H9 (cell line): ENCODE data around the gene HSPA6. TPM values are rescaled to one million over a fixed set of nuclear protein-coding genes. Genes with fewer than 3 reads are reported as not detected.

Experiments
- DNase-seq: peaks from one replicate; pipeline ENCODE4 v3.0.0-alpha.2; 2017
- H2AFZ ChIP-seq: one replicate; pipeline ENCODE4 v1.6.1; 2013; ENCODE audit warnings: mild to moderate bottlenecking, low read length, control low read depth, moderate library complexity
- H2AK5ac ChIP-seq: 2 replicates; pipeline ENCODE4 v1.6.1; 2013; ENCODE audit warnings: low read length, control low read depth, mixed read lengths; ENCODE audit not compliant: insufficient read length
- H2BK120ac ChIP-seq: one replicate; pipeline ENCODE4 v1.6.1; 2013; ENCODE audit warnings: low read depth, mild to moderate bottlenecking, low read length, control low read depth, inconsistent platforms; ENCODE audit not compliant: poor library complexity, severe bottlenecking
- H2BK12ac ChIP-seq: 2 replicates; pipeline ENCODE4 v1.6.1; 2013; ENCODE audit warnings: low read length, control low read depth, mixed read lengths, low read depth; ENCODE audit not compliant: insufficient read length
- H2BK15ac ChIP-seq: 2 replicates; pipeline ENCODE4 v1.6.1; 2013; ENCODE audit warnings: low read depth, low read length, control low read depth
- H2BK20ac ChIP-seq: one replicate; pipeline ENCODE4 v1.6.1; 2013; ENCODE audit warnings: low read depth, mild to moderate bottlenecking, low read length, control low read depth, inconsistent platforms; ENCODE audit not compliant: poor library complexity, severe bottlenecking
- H2BK5ac ChIP-seq: 2 replicates; pipeline ENCODE4 v1.6.1; 2013; ENCODE audit warnings: low read length, control low read depth, mixed read lengths; ENCODE audit not compliant: insufficient read length
- H3K14ac ChIP-seq: 2 replicates; pipeline ENCODE4 v1.6.1; 2013; ENCODE audit warnings: low read length, control low read depth; ENCODE audit not compliant: insufficient read depth
- H3K18ac ChIP-seq: 2 replicates; pipeline ENCODE4 v1.6.1; 2013; ENCODE audit warnings: low read depth, mild to moderate bottlenecking, mixed read lengths, low read length, control low read depth; ENCODE audit not compliant: insufficient read length
- H3K23ac ChIP-seq: 2 replicates; pipeline ENCODE4 v1.6.1; 2013; ENCODE audit warnings: low read length, control low read depth, mixed read lengths, low read depth; ENCODE audit not compliant: insufficient read length
- H3K23me2 ChIP-seq: 2 replicates; pipeline ENCODE4 v1.6.1; 2013; ENCODE audit warnings: low read depth, mild to moderate bottlenecking, mixed read lengths, low read length, control low read depth; ENCODE audit not compliant: insufficient read length, poor library complexity, severe bottlenecking
- H3K27ac ChIP-seq: 2 replicates; pipeline ENCODE4 v1.5.1; 2013; ENCODE audit warnings: low read length, control low read depth, mixed read lengths, low read depth; ENCODE audit not compliant: insufficient read length
- H3K27me3 ChIP-seq: 2 replicates; pipeline ENCODE4 v1.6.1; 2013; ENCODE audit warnings: low read length, control low read depth, inconsistent platforms; ENCODE audit not compliant: insufficient read depth
- H3K4ac ChIP-seq: 2 replicates; pipeline ENCODE4 v1.6.1; 2013; ENCODE audit warnings: low read depth, mild to moderate bottlenecking, control low read depth, inconsistent platforms, low read length, moderate library complexity
- H3K4me1 ChIP-seq: 2 replicates; pipeline ENCODE4 v1.6.1; 2013; ENCODE audit warnings: low read length, control low read depth, inconsistent platforms; ENCODE audit not compliant: insufficient read depth
- H3K4me2 ChIP-seq: 2 replicates; pipeline ENCODE4 v1.6.1; 2013; ENCODE audit warnings: low read length, control low read depth, mixed read lengths; ENCODE audit not compliant: insufficient read length, insufficient read depth
- H3K56ac ChIP-seq: 2 replicates; pipeline ENCODE4 v1.6.1; 2013; ENCODE audit warnings: low read depth, mild to moderate bottlenecking, mixed read lengths, low read length, control low read depth; ENCODE audit not compliant: insufficient read length
- H3K79me1 ChIP-seq: 2 replicates; pipeline ENCODE4 v1.6.1; 2013; ENCODE audit warnings: low read depth, mild to moderate bottlenecking, moderate library complexity, low read length, control low read depth, inconsistent platforms; ENCODE audit not compliant: insufficient read depth, poor library complexity, severe bottlenecking
- H3K79me2 ChIP-seq: 2 replicates; pipeline ENCODE4 v1.6.1; 2013; ENCODE audit warnings: low read length, control low read depth, inconsistent platforms; ENCODE audit not compliant: insufficient read depth
- H3K9ac ChIP-seq: 2 replicates; pipeline ENCODE4 v1.6.1; 2013; ENCODE audit warnings: low read length, control low read depth, mixed read lengths; ENCODE audit not compliant: insufficient read length; ENCODE audit errors: extremely low read depth
- H3K9me3 ChIP-seq: one replicate; pipeline ENCODE4 v1.6.1; 2013; ENCODE audit warnings: low read depth, low read length, inconsistent platforms; ENCODE audit not compliant: control insufficient read depth
- H3T11ph ChIP-seq: one replicate; pipeline ENCODE4 v1.6.1; 2013; ENCODE audit warnings: mild to moderate bottlenecking, low read length, control low read depth, inconsistent platforms
- H4K20me1 ChIP-seq: one replicate; pipeline ENCODE4 v1.6.1; 2013; ENCODE audit not compliant: control insufficient read depth, insufficient read length, insufficient read depth
- H4K5ac ChIP-seq: 2 replicates; pipeline ENCODE4 v1.6.1; 2013; ENCODE audit warnings: low read depth, mild to moderate bottlenecking, mixed read lengths, low read length, control low read depth; ENCODE audit not compliant: insufficient read length
- H4K8ac ChIP-seq: replicated peaks from 2 replicates; pipeline ENCODE4 v1.6.1; 2013; ENCODE audit warnings: low read length, control low read depth, mixed read lengths, low read depth; ENCODE audit not compliant: insufficient read length
- H4K91ac ChIP-seq: 2 replicates; pipeline ENCODE4 v1.6.1; 2013; ENCODE audit warnings: low read depth, mild to moderate bottlenecking, moderate library complexity, mixed read lengths, low read length, control low read depth; ENCODE audit not compliant: insufficient read length
- H3K27ac Mint-ChIP-seq, 3 experiments: 2 replicates in 2 of 3; 3 replicates in 1 of 3; pipeline ENCODE4 v1.8.0; 2020 to 2021; ENCODE audit warnings: mixed read lengths in 3 of 3, mild to moderate bottlenecking in 1 of 3, moderate library complexity in 1 of 3
- H3K27me3 Mint-ChIP-seq: 2 replicates; pipeline ENCODE4 v1.8.0; 2021; ENCODE audit warnings: low read depth, mild to moderate bottlenecking, moderate library complexity, mixed read lengths
- H3K36me3 Mint-ChIP-seq, 3 experiments: 2 replicates in 2 of 3; 3 replicates in 1 of 3; pipeline ENCODE4 v1.8.0; 2020 to 2021; ENCODE audit warnings: low read depth in 3 of 3, mixed read lengths in 3 of 3; ENCODE audit not compliant: insufficient read depth in 1 of 3
- H3K4me1 Mint-ChIP-seq, 2 experiments: 2 replicates each; pipeline ENCODE4 v1.8.0; 2020; ENCODE audit warnings: mixed read lengths in 2 of 2
- H3K4me3 Mint-ChIP-seq, 2 experiments: 2 replicates in 1 of 2; 3 replicates in 1 of 2; pipeline ENCODE4 v1.8.0; 2020 to 2021; ENCODE audit warnings: mild to moderate bottlenecking in 2 of 2, mixed read lengths in 2 of 2, moderate library complexity in 1 of 2
- H3K9me3 Mint-ChIP-seq, 2 experiments: 2 replicates in 1 of 2; 3 replicates in 1 of 2; pipeline ENCODE4 v1.8.0; 2020; ENCODE audit warnings: mild to moderate bottlenecking in 2 of 2, mixed read lengths in 2 of 2, moderate library complexity in 1 of 2
- CTCF ChIP-seq: fragments of 200-600 bp; sonication (generic); conservative IDR thresholded peaks from 3 replicates; pipeline ENCODE4 v1.8.0; 2021; ENCODE audit warnings: antibody characterized with exemption, mild to moderate bottlenecking
- WGBS: extraction: QIAGEN DNeasy Blood & Tissue Kit; methylation state at CpG from one replicate; pipeline ENCODE4 v1.1.7; 2013; ENCODE audit warnings: missing lambda C conversion rate, low lambda C conversion rate, mixed read lengths; ENCODE audit not compliant: insufficient read length; ENCODE audit errors: extremely low coverage; 5-methylcytosine and 5-hydroxymethylcytosine counted together
- total RNA-seq: library from RNA; stranded (reverse); gene quantifications from 2 replicates; pipeline ENCODE4 v1.2.1, GENCODE V29; 2021

The HSPA6 gene
- total RNA-seq, 1 experiment from 2014 or later, result not detected

DNA sequence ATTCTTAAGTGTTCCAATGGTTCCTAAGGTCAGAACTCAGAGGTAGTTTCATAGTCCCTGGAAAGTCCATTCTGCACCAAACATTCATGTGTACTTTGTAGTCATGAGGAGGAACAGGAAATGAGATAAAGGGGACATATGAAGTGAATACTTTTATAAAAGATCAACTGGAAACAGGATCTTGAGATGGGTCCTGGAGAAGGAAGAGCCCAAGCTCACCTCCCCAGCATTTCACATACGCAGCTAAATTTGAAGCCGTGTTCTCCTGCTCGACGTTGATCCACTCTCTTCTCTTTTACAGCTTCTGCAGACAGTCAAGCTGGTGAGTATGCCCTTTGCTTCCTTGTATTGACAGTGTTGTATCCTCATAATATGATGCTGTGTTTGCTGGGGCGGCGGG is 18.7 kb upstream of the HSPA6 start:
- H3K27ac Mint-ChIP-seq, result no peak overlapping the region
- Histone ChIP-seq H2BK20ac (peak overlapping the region; percentile 32), H3K4ac (no peak overlapping the region), H3K23me2 (no peaks in the 10 kb centered on the region), H4K20me1 (no peaks in the 10 kb centered on the region), H4K8ac (no peak overlapping the region), H2BK5ac (no peak overlapping the region), H3K79me1 (no peaks in the 10 kb centered on the region), H3T11ph (no peak overlapping the region), H3K9me3 (no peaks in the 10 kb centered on the region), H3K9ac (no peak overlapping the region), H3K4me2 (no peak overlapping the region), H3K18ac (no peak overlapping the region), H4K91ac (no peak overlapping the region), H2BK120ac (no peak overlapping the region), H2BK12ac (no peak overlapping the region), H3K27me3 (no peaks in the 10 kb centered on the region), H2AK5ac (no peak overlapping the region), H3K79me2 (no peaks in the 10 kb centered on the region), H3K14ac (no peak overlapping the region), H3K27ac (no peak overlapping the region), H3K23ac (no peak overlapping the region), H4K5ac (no peak overlapping the region), H2BK15ac (no peak overlapping the region), H3K56ac (no peak overlapping the region), H2AFZ (no peak overlapping the region), H3K4me1 (no peaks in the 10 kb centered on the region)
- H3K27me3 Mint-ChIP-seq, result peaks cover 9% of the 10 kb centered on the region
- no peak for TF ChIP-seq CTCF
- no peaks in the 10 kb centered on the region; a peak in 2 of 5 replicates for H3K9me3 Mint-ChIP-seq
- H3K4me3 Mint-ChIP-seq, result no peak overlapping the region
- peaks cover 16 to 19% of the 10 kb centered on the region in 2 experiments for H3K4me1 Mint-ChIP-seq
- no peak for DNase-seq
- no CpG with 5 or more reads among the region's 6 CpGs for WGBS
- H3K36me3 Mint-ChIP-seq, result no peaks in the 10 kb centered on the region
